Inflammatory macrophage treated with lipopolysaccharide for 4 hours (primary cell): ENCODE results near the gene RABGAP1L.

ENCODE experiments used
- DNase-seq: peaks from one replicate; pipeline ENCODE4 v3.0.0-alpha.2; 2020

The RABGAP1L gene

DNA sequence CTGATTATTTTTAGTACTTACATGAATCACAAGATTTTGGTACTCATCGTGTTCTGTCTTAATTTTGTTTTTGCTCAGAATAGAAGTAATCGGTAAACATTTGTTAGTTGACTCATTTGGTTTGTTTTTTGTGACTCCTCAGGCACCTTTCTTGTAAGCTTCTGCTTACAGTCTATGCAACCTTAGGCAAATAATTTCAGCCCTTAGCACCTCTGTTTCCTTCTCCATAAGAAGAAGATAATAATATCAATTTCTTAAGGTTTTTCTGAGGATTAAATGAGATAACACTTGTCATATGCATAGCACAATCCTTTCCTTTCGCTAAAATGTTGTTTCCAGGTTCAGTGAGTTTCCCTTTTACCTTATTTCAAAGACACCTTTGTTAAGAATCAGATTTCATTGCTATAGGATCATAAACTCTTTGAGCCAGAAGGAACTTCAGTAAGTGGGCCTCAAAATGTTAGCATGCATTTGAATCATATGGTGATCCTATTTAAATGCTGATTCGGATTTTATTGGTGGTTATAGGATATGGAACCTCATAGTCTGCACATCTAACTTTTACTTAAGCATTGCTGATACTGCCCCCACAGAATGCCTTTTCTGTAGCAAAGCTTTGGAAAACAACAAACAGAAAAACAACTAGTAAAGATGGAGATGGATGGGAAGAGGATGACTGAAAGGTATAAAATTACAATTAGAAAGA lies 567.7 kb downstream of the RABGAP1L start:
- DNase-seq: no peak

DNA sequence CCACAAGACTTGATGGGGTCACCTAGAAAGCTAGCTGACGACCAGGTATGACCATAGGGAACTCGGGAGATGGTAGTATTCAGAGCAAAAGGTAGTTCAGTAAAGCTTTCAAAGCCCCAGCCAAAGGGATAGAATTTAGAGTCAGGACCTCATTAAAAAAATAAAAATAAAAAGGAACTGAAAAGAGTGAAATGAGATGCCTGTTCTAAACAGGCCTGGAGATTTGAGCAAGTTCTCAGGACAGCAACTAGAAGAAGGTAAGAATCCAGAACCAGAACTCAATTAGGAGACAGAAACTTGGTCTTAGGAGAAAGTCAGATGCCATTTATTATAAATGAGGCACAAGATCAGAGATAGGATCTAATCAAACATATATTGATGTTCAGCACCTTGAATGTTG lies 575.0 kb downstream of the RABGAP1L start:
- no peak for DNase-seq

DNA sequence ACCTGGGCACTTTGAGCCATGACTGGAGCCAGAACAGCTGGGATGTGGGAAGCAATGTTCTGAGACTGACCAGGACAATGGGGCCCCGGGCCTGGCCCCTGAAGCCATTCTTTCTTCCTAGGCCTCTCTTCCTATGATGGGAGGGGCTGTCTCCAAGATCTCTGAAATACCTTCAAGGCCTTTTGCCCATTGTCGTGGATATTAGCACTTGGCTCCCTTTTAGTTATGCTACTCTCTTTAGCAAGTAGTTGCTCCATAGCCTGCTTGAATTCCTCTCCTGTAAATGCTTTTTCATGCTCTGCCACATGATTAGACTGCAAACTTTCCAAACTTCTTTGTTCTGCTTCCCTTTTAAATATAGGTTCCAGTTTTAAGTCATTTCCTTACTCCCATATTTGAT lies 577.5 kb downstream of the RABGAP1L start:
- DNase-seq: no peak

DNA sequence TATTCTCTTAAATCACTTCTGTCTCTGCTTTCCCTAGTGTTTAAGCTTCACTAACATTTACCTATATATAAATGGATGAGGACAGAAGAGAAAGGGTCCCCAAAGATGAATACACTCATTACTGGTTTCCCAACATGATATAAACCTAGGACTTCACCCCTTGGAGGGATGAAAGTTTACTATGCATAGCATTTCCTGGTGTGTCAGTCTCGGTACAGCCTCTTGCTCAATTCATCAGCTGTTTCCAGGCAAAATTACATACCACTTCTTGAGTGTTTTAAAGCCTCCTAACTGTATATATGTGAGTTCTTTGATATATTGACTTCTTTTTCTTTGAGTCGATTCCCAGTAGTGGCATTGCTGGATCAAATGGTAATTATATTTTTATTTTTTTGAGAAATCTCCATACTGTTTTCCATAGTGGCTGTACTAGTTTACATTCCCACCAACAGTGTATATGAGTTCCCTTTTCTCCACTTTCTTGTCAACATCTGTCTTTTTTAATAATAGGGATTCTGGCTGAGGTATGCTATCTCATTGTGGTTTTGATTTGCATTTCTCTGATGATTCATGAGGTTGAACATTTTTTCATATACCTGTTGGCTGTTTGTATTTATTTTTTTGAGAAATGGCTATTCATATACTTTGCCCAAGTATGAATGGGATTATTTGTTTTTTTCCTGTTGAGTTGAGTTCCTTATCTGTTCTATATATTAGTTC lies 581.1 kb downstream of the RABGAP1L start:
- DNase-seq: peak; percentile 10

DNA sequence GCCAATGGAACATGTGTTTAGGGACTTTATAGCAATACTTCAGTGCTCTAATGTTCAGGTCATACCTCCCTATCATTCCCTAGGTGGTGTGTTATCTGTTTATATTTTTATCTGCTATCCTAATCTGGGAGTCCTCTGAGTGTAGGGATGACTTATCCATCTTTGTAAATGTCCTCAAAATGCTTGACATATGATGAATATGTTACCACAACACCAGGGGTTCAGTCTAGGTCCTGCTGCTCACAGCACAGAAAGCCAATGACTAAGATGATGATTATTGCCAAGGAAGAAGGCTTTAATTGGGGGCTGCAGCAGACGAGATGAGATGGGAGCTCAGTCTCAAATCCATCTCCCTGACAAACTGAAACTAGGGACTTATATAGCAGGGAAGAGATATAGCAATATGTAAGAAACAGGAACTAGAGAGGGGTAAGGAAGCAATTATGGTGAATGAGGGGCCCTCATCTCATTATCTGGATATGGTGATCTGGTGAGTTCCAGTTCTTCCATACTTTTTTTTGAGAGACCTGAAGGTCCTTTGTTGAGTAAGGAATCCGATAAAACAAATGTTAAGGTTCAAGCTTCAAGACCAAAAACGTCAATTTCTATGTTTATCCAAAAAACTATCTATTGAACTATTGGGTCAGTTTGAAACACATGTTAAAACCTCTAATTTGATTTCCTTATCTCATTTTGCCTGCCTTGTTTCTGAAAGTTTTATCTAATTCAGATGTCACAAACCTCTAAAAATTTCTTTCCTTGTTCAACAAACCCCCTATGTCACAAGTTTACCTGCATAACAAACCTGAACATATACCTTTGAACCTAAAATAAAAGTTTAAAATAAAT lies 583.7 kb downstream of the RABGAP1L start:
- peak; percentile 4 for DNase-seq

DNA sequence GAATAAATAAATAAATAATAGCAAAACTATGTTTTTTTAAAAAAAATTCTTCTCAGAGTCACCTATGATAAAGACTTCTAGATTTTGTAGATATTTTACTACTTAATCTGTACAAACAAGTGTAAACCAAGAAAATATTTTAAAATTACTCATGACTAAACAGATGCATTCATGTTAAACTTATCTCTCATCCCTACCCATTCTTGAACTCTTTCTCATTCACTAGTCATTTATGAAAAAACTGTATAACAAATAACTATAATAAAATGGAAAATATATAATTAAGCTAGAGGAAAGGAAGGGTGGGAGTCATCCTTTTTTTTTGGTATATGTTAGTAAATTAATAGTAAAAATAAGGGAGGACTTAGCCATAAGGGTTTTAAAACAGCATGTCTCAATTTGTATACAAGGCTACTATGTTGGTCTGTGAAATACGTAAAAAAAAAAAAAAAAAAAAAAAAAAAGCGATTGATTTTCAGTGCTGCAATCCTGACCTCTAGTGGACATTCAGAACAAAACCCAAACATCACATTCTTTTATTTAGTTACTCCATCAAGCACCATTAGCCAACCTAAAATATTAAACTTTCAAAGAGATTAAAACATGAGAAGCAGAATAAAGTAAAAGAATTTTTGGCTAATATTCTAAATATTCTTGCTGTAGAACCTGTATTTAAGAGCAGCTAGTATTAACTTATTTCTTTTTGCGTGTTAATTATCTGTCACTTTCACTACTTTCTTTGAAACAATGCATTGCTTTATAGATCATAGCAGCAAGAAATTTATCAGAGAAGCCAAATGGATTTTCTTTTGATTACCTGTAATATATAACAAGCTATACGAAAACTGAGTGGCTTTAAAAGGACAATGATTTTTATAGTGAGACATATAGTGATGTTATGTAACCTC lies 584.6 kb downstream of the RABGAP1L start:
- peak; percentile 57 for DNase-seq

DNA sequence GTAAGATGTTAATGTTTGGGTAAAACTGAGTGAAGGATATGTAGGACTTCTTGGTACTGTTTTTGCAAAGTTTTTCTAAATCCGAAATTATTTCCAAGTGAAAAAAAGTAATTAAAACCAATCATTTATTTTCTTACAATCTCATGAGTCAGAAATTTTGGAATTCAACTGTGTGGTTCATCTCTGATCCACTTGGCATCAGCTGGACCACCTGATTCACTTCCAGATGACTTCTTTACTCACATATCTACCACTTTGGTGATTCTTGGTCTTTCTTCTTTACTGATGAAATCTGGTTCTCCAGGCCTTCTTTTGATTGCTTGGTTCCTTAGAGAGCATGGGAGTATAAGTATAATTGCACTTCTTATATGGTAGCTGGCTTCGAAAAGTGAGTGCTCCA lies 585.6 kb downstream of the RABGAP1L start:
- no peak for DNase-seq

DNA sequence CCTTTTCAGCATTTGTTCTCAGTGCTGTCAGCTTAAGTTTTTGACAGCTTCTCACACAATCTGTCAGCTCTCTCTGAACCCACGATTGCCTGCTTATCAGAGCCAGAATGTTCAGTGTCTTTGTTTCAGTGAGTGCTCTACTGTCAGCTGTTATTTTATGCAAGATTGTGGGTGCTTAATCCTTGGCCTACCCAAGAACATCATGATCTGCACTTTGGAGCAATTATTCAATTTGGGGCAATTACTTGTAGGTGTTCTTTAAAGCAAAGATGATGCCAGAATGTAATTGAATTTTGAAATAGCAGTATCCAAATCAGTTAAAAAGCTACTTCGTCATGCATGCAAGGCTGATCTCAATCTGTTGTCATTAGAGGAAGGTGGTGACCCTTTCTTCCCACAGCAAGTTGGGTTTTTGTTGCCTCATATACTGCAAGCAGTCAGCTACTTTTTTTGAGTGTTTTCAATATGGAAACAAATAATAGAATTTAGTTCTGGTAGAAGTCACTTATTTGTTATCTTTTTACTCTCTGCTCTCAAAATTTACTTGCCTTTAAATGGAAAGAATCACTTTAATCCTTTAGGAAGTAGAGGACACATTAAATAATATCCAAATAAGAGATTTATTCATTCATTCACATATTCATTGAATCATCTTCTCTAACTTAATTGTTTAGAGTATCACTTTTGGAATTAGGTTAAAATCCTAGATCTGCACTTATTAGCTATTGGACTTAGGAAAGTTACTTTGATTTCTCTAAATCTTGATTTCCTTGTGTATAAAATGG lies 586.9 kb downstream of the RABGAP1L start:
- DNase-seq: peak; percentile 58

DNA sequence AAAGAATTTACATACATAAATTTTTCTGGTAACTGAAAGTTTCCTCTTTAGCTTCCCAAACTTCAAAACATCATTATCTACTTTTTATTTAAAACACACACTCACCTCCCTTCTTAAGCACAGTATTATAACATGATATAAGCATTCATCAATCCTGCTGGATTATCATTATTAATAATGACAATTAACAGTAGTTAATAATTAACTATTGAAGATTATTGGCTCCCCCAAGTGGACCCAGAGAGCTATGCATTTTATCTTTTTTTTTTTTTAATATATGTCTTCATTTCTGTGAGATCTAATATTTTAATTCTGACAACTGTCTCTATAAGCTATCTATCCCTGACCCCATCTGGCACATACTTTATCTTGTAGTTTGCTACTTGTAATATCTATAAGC lies 588.3 kb downstream of the RABGAP1L start:
- no peak for DNase-seq

DNA sequence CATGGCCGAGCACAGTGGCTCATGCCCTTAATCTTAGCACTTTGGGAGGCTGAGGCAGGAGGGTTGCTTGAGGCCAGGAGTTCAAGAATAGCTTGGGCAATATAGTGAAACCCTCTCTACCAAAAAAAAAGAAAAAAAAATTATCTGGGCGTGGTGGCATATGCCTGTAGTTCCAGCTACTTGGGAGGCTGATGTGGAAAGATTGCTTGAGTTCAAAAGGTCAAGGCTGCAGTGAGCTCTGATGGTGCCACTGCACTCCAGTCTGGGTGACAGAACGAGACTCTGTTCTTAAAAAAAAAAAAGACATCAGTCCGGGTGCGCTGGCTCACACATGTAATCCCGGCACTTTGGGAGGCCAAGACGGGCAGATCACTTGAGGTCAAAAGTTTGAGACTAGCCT lies 589.3 kb downstream of the RABGAP1L start:
- peak; percentile 1 for DNase-seq

DNA sequence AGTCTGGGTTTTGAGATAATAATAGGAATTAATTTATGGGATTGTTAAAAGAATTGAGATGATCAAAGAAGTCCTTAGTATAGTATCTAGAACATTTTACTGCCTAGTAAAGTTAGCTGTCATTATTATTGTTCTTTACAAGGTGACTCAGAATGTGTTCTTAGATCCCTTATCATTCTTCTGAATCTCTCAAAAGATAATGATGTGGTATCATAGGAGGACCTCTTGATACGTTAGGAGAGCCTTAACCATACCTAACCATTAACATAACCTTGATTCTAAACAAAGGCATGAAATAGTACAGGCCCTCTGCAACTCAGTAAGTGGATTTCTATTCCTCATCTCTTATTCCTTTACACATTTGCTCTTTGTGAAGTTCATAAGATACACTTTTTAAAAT lies 593.8 kb downstream of the RABGAP1L start:
- DNase-seq: no peak

DNA sequence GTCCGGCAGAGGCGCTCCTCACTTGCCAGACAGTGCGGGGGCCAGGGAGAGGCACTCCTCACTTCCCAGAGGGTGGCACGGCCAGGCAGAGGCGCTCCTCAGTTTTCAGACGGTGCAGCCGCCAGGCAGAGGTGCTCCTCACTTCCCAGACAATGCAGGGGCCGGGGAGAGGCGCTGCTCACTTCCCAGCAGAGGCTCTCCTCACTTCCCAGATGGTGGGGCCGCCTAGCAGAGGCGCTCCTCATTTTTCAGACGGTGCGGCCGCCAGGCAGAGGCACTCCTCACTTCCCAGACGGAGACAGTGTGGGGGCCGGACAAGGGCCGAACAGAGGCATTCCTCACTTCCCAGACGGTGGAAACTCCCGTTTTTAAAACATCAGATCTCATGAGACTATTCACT lies 602.0 kb downstream of the RABGAP1L start:
- DNase-seq: no peak

DNA sequence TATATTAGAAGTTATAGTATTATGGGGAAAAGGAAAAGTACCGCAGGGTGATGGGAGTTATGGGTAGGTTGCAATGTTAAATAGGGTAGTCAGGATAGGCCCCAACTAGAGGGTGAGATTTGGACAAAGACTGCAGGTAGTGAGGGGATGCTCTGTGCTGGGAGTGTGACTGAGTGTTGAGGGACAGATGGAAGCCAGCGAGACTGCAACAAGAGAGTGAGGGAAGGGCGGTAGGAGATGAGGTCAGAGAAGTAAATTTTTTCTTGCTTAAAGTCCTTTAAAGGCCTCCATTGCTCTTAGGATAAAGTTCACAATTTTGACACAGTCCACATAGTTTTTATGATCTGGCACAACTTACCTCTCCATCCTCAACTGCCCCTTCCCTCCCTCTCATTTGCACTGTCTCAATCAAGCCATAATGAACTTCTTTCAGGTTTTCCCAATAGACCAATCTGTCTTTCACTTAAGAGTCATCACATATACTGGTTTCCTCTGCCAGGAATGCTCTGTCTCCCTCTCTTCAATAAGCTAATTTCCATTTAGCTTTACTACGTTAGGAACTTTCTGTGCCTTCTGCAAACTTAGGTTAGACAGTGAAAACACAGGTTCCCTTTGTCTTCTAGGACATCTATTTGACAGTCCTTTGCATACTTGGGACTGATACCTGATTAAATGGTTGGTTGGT lies 602.7 kb downstream of the RABGAP1L start:
- DNase-seq: no peak

DNA sequence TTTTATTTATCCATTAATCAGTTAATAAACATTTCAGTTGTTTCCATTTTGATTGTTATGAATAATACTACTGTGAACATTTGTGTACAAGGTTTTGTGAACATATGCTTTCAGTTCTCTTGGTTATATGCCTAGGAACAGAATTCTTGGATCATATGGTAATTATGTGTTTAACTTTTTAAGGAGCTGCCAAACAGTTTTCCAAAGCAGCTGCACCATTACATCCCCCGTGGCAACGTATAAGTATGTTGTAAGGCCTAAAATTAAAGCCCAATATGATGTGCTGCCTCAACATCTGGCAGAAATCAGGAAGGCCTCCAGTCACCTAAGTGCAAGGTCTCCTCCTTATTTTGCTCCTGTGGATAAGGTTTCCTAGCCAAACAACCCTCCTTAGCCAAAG lies 604.9 kb downstream of the RABGAP1L start:
- DNase-seq: no peak

DNA sequence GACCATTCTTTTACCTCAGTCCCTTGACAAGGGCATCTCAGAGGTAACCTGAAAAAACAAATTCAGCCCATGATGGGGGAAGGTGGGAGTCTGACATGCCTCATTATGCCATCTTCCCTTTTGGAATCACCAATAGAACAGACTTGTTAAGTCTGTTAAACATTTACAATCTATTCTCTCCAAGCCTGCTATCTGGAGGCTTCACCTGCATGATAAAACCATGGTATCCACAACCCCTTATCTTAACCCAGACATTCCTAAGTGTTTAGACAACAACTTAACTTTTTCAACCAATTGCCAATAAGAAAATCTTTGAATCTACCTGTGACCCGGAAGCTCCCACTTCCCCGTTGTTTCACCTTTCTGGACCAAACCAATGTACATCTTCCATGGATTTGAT lies 607.4 kb downstream of the RABGAP1L start:
- no peak for DNase-seq

DNA sequence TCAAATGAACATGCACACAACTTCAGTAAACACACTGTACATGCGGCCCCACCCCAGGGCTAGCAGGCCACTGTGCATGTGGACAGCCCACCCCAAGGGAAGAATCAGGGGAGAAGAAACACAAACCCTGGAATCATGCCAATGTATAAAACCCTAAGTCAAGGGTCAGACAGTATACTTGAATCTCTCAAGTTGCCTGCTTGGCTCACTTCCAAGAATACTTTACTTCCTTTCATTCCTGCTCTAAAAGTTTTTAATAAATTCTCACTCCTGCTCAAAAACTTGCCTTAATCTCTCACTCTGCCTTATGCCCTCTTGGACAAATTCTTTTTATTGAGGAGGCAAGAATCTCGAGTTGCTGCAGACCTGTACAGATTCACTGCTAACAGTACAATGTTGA lies 609.2 kb downstream of the RABGAP1L start:
- no peak for DNase-seq

DNA sequence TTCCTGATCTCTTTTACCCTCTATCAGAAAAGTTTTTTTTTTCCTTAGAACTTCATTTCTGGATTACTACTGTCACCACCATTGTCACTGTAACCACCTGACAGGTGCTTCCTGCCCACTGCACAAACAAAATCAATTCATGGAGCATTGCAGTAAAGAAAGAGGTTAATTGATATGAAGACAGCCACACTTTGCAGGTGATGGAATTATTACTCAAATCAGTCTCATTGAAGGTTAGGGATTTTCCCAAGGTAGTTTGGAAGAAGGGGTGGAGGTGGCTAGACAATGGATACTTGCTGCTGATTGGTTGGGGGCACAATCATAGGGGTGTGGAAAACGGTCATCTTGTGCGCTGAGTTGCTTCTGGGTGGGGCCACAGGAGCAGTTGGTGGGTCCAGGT lies 609.6 kb downstream of the RABGAP1L start:
- DNase-seq: no peak

DNA sequence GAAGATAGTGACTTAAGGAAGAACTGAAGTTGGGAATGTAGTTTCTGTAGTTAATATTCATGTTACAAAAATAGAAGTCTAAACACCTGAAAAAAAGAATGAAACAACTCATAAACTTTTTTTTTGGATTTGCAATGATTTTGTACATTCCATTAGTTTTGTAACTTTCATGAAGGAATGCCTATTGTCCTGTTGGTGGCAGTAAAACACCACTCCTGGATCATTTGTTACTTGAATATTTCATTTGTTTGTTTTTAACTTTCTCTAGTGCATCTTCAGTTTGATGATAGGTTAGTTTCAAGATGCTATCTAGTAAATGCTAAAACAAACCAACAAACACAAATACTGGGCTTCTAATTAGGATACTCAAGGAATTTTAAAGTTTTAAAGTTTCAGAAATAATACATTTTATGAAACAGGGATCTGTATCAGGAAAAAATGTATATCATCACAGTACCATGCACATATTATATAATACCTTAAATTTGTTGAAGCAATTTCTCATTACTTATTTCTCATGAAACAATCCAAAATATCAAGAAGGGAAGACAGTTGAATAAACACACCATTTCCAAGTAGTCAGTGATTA lies 610.7 kb downstream of the RABGAP1L start:
- peak; percentile 58 for DNase-seq

DNA sequence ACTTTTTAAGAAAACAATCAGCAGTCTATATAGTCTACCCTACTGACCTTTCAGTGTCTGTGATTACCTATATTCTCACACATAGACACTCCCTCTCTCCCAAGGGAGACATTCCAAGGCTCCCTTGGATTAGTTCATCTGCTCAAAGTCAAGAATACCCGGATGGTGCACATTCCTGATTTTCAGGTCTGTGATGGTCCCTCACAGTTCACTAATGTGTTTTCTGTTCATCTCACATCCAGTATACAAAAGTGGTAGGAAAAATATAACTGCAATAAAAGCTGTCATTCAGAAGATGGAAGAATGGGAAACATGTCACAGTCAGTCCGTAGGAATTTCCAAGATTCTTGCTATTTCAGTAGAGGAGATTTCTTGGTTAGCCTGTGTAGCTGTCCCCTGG lies 616.3 kb downstream of the RABGAP1L start:
- DNase-seq: no peak

DNA sequence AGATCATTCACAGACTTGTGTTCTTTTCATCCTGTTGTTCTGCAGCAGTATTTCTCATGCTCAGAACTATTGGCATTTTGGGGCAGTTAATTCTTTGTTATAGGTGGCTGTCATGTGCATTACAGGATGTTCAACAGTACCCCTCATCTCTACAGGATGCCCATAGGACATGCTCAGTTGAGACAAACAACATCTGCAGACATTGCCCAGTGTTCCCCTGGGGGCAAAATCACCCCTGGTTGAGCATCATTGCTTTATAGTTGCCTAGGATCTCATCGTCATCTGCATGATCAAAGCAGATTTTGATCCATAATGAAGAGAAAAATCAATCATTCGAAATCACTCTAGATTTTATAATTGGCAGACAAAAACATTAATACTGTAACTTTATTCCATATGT lies 617.9 kb downstream of the RABGAP1L start:
- DNase-seq: no peak

DNA sequence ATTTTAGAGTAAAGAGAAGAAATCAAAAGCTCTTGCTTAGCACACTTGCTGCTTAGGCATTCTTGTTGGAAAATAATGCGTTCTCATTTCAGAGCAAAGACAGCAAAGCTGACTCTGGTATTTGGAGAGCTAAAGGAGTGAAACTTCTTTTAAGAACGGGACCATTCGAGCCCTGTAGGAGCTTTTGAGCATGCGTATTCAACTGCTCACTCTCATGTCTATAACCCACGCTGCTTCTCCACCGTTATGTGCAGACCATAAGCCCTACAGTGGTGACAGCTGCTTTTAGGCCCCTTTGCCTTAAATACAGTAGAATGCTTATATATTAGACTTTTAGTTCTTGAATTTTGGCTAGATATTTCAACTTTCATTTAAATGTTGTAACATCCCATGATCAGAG lies 626.2 kb downstream of the RABGAP1L start:
- DNase-seq: no peak
